Airway epithelial cell (primary cell): ENCODE data around the gene GJA1. TPM values are rescaled to one million over a fixed set of nuclear protein-coding genes. Genes with fewer than 3 reads are reported as not detected.

Experiments used
- total RNA-seq: library from RNA; depleted of rRNA; stranded (reverse); fragments of >200 nt; gene quantifications from 2 replicates; pipeline ENCODE4 v1.2.3, GENCODE V29; 2015

GJA1 gene
- total RNA-seq, result 83.6 and 98.5 TPM in 2 replicates

DNA sequence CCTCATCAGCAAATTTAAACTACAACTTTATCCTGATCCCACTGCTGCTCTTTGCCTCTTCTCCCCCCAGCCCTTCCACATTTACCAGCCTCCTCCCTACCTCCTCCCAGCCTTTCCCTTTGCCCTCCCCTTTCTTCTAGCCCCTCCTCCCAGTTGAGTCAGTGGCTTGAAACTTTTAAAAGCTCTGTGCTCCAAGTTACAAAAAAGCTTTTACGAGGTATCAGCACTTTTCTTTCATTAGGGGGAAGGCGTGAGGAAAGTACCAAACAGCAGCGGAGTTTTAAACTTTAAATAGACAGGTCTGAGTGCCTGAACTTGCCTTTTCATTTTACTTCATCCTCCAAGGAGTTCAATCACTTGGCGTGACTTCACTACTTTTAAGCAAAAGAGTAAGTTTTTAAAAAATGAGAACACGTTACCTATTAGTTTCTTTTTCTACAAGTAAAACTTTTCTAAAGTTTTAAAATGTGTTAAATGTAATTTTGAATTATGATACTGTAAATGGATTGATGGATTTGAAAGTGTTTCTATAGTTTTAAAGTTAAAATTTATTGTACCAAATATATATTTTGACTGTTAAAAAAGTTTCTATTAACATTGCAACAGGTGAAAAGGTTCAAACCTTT is at the start of gene GJA1:
GJA1 (plus strand) TSS at position 203 of the 626 bp plus-strand sequence. CDS start 11,202 bp downstream, outside the sequence.

Other genes starting within 250 kb of the GJA1 start
- 4.6 and 12.6 TPM in 2 replicates for gene TBC1D32, start 101.2 kb upstream of the GJA1 start, total RNA-seq